ENCODE results near the gene GSK3A.

GSK3A gene

GRCh38 chr19:42246143-42246921 is 3.9 kb upstream of the GSK3A start (continued):
- TF ChIP-seq, protein P1, sequence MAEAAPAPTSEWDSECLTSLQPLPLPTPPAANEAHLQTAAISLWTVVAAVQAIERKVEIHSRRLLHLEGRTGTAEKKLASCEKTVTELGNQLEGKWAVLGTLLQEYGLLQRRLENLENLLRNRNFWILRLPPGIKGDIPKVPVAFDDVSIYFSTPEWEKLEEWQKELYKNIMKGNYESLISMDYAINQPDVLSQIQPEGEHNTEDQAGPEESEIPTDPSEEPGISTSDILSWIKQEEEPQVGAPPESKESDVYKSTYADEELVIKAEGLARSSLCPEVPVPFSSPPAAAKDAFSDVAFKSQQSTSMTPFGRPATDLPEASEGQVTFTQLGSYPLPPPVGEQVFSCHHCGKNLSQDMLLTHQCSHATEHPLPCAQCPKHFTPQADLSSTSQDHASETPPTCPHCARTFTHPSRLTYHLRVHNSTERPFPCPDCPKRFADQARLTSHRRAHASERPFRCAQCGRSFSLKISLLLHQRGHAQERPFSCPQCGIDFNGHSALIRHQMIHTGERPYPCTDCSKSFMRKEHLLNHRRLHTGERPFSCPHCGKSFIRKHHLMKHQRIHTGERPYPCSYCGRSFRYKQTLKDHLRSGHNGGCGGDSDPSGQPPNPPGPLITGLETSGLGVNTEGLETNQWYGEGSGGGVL (tag by site-specific recombination; IDR thresholded peaks at IDR 0.05), result 0 out of 2 replicates have a peak, but pooled peaks have one; percentile 19

GRCh38 chr19:42245231-42245630 is 2.8 kb upstream of the GSK3A start:
- Histone ChIP-seq H3K9me3 (ENCODE audit: control insufficient read depth, insufficient read depth, low read depth, low read length) (no peaks in the 10 kb centered on the region), H3K36me3 (ENCODE audit: control insufficient read depth in 2 of 2, insufficient read depth in 1 of 2, low read length in 2 of 2) (peaks cover 15 to 23% of the 10 kb centered on the region in 2 experiments), H3K4me1 (ENCODE audit: control insufficient read depth, insufficient read depth, low read length) (peaks cover 18% of the 10 kb centered on the region), H3K27ac (ENCODE audit: extremely low read depth, low read depth, low read length) (peak overlapping the region; percentile 99), H3K4me3 (ENCODE audit: low read depth, low read length) (no peak overlapping the region)
- CTCF ChIA-PET, result interaction anchor here (0.5 to 11.8 kb wide), 28 partner anchors 11 to 1523 kb away, joined by 3 to 276 read pairs (median 7); partner anchors contain the start of genes CIC, ERF, POU2F2 and ZNF526
- TF ChIP-seq ZNF146 (tag by site-specific recombination; IDR thresholded peaks at IDR 0.05), result no peak
- TF ChIP-seq YY2 (tag by site-specific recombination; IDR thresholded peaks at IDR 0.05), result no peak
- TF ChIP-seq, protein P2, sequence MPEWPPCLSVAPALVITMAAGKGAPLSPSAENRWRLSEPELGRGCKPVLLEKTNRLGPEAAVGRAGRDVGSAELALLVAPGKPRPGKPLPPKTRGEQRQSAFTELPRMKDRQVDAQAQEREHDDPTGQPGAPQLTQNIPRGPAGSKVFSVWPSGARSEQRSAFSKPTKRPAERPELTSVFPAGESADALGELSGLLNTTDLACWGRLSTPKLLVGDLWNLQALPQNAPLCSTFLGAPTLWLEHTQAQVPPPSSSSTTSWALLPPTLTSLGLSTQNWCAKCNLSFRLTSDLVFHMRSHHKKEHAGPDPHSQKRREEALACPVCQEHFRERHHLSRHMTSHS (tag by site-specific recombination; IDR thresholded peaks at IDR 0.05), result no peak
- no peak for TF ChIP-seq ZNF391 (tag by site-specific recombination; IDR thresholded peaks at IDR 0.05; ENCODE audit: borderline replicate concordance, low read depth)
- TF ChIP-seq, protein P3, sequence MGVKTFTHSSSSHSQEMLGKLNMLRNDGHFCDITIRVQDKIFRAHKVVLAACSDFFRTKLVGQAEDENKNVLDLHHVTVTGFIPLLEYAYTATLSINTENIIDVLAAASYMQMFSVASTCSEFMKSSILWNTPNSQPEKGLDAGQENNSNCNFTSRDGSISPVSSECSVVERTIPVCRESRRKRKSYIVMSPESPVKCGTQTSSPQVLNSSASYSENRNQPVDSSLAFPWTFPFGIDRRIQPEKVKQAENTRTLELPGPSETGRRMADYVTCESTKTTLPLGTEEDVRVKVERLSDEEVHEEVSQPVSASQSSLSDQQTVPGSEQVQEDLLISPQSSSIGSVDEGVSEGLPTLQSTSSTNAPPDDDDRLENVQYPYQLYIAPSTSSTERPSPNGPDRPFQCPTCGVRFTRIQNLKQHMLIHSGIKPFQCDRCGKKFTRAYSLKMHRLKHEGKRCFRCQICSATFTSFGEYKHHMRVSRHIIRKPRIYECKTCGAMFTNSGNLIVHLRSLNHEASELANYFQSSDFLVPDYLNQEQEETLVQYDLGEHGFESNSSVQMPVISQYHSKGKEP (tag by site-specific recombination; IDR thresholded peaks at IDR 0.05), result no peak
- TF ChIP-seq ZNF629 (tag by site-specific recombination; IDR thresholded peaks at IDR 0.05), result no peak
- no peak for TF ChIP-seq ZNF658 (tag by site-specific recombination; IDR thresholded peaks at IDR 0.05)
- no peak for TF ChIP-seq RBAK (tag by site-specific recombination; IDR thresholded peaks at IDR 0.05)
- no peak for TF ChIP-seq GLIS2 (tag by site-specific recombination; IDR thresholded peaks at IDR 0.05)
- TF ChIP-seq ZSCAN23 (tag by site-specific recombination; IDR thresholded peaks at IDR 0.05), result no peak
- TF ChIP-seq ZEB2 (tag by site-specific recombination; IDR thresholded peaks at IDR 0.05), result no peak
- TF ChIP-seq, protein P4, sequence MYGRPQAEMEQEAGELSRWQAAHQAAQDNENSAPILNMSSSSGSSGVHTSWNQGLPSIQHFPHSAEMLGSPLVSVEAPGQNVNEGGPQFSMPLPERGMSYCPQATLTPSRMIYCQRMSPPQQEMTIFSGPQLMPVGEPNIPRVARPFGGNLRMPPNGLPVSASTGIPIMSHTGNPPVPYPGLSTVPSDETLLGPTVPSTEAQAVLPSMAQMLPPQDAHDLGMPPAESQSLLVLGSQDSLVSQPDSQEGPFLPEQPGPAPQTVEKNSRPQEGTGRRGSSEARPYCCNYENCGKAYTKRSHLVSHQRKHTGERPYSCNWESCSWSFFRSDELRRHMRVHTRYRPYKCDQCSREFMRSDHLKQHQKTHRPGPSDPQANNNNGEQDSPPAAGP (tag by site-specific recombination; IDR thresholded peaks at IDR 0.05), result no peak
- TF ChIP-seq, protein P5, sequence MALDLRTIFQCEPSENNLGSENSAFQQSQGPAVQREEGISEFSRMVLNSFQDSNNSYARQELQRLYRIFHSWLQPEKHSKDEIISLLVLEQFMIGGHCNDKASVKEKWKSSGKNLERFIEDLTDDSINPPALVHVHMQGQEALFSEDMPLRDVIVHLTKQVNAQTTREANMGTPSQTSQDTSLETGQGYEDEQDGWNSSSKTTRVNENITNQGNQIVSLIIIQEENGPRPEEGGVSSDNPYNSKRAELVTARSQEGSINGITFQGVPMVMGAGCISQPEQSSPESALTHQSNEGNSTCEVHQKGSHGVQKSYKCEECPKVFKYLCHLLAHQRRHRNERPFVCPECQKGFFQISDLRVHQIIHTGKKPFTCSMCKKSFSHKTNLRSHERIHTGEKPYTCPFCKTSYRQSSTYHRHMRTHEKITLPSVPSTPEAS (tag by site-specific recombination; IDR thresholded peaks at IDR 0.05), result no peak
- TF ChIP-seq ZNF302 (tag by site-specific recombination; IDR thresholded peaks at IDR 0.05; ENCODE audit: low read depth), result no peak
- TF ChIP-seq ZNF501 (tag by site-specific recombination; IDR thresholded peaks at IDR 0.05), result no peak
- TF ChIP-seq ZNF155 (tag by site-specific recombination; IDR thresholded peaks at IDR 0.05), result no peak
- POLR2A ChIA-PET, result interaction anchor here (1.4 to 13.9 kb wide), 8 partner anchors 10 to 56 kb away, joined by 4 to 242 read pairs (median 28); partner anchors contain the start of genes CIC, DEDD2, ERF and PAFAH1B3
